Hepatocyte (in vitro differentiated cells): ENCODE data around the gene HOXD3. TPM values are rescaled to one million over a fixed set of nuclear protein-coding genes. Genes with fewer than 3 reads are reported as not detected.
A peak's percentile ranks its signal among the peaks of the same experiment; 100 is the strongest.

Experiments
- DNase-seq: peaks from one replicate; pipeline ENCODE4 v3.0.0-alpha.2; 2016; ENCODE audit warnings: low spot score
- H2AFZ ChIP-seq: fragments of 200-600 bp; sonication (generic); 2 replicates; pipeline ENCODE4 v1.6.0; 2016; ENCODE audit warnings: antibody characterized with exemption, mild to moderate bottlenecking
- H3K27ac ChIP-seq: fragments of 200-600 bp; sonication (generic); 2 replicates; pipeline ENCODE4 v1.5.1; 2016; ENCODE audit warnings: mild to moderate bottlenecking
- H3K27me3 ChIP-seq: fragments of 200-600 bp; sonication (generic); 2 replicates; pipeline ENCODE4 v1.6.1; 2016
- H3K36me3 ChIP-seq: fragments of 200-600 bp; sonication (generic); replicated peaks from 2 replicates; pipeline ENCODE4 v1.5.1; 2016; ENCODE audit warnings: low read depth; ENCODE audit not compliant: insufficient read depth
- H3K4me1 ChIP-seq: fragments of 200-600 bp; sonication (generic); 2 replicates; pipeline ENCODE4 v1.5.1; 2016; ENCODE audit warnings: mild to moderate bottlenecking, moderate library complexity; ENCODE audit not compliant: insufficient read depth
- H3K4me2 ChIP-seq: fragments of 200-600 bp; sonication (generic); 2 replicates; pipeline ENCODE4 v1.6.0; 2016
- H3K4me3 ChIP-seq: fragments of 200-600 bp; sonication (generic); 2 replicates; pipeline ENCODE4 v1.5.1; 2016; ENCODE audit warnings: mild to moderate bottlenecking
- H3K79me2 ChIP-seq: fragments of 200-600 bp; sonication (generic); 2 replicates; pipeline ENCODE4 v1.6.0; 2017; ENCODE audit warnings: mild to moderate bottlenecking
- H3K9me2 ChIP-seq: fragments of 200-600 bp; sonication (generic); replicated peaks from 2 replicates; pipeline ENCODE4 v1.6.0; 2017; ENCODE audit warnings: mild to moderate bottlenecking; ENCODE audit not compliant: insufficient read depth
- H3K9me3 ChIP-seq: fragments of 200-600 bp; sonication (generic); 2 replicates; pipeline ENCODE4 v1.5.1; 2016; ENCODE audit warnings: low read depth, mild to moderate bottlenecking
- H4K20me1 ChIP-seq: fragments of 200-600 bp; sonication (generic); 2 replicates; pipeline ENCODE4 v1.6.0; 2016; ENCODE audit warnings: mild to moderate bottlenecking; ENCODE audit not compliant: insufficient read depth, poor library complexity, severe bottlenecking
- CTCF ChIP-seq: fragments of 200-600 bp; sonication (generic); IDR thresholded peaks from 2 replicates; pipeline ENCODE4 v1.5.1; 2016; ENCODE audit warnings: antibody characterized with exemption, mild to moderate bottlenecking; ENCODE audit not compliant: poor library complexity
- EZH2 ChIP-seq: fragments of 200-600 bp; sonication (generic); IDR thresholded peaks from 2 replicates; pipeline ENCODE4 v1.6.1; 2016; ENCODE audit warnings: antibody characterized with exemption, mild to moderate bottlenecking, borderline replicate concordance
- EZH2phosphoT487 ChIP-seq: fragments of 200-600 bp; sonication (generic); IDR thresholded peaks from one replicate; pipeline ENCODE4 v1.6.1; 2018; ENCODE audit warnings: antibody characterized with exemption, mild to moderate bottlenecking, low read depth, moderate library complexity; ENCODE audit not compliant: unreplicated experiment, severe bottlenecking
- WGBS: methylation state at CpG from one replicate; pipeline ENCODE4 v1.1.6; 2016; ENCODE audit warnings: low lambda C conversion rate; ENCODE audit errors: missing lambda C conversion rate; 5-methylcytosine and 5-hydroxymethylcytosine counted together
- microRNA counts: library from miRNA; unstranded; fragments of <30 nt; microRNA quantifications from one replicate; lab custom pipeline; 2017
- microRNA-seq: library from miRNA; unstranded; fragments of <30 nt; microRNA quantifications from one replicate; pipeline ENCODE4, GENCODE V29; 2017
- polyA plus RNA-seq: library from polyadenylated mRNA; unstranded; fragments of >200 nt; fragmentation: Nextera tagmentation; extraction: Ambion mirVana; gene quantifications from 2 replicates; pipeline ENCODE4 v1.2.1, GENCODE V29; 2016
- small RNA-seq: library from RNA; depleted of rRNA; stranded (forward); fragments of <200 nt; gene quantifications from one replicate; pipeline ENCODE3, GENCODE V24; 2014
- total RNA-seq: library from RNA; depleted of rRNA; stranded (reverse); fragments of >200 nt; gene quantifications from 2 replicates; pipeline ENCODE4 v1.2.3, GENCODE V29; 2014

HOXD3 gene
- total and polyA plus RNA-seq, 2 experiments from 2014 or later, result 0.13 TPM; not detected in 1

GRCh38 chr2:176213406-176213805, 56.3 kb downstream of the HOXD3 start:
- H3K27me3 ChIP-seq, result peaks cover 20% of the 10 kb centered on the region
- WGBS, result 81% methylated on average over 1 of the region's 1 CpG
- TF ChIP-seq EZH2phosphoT487 (no peak), CTCF (no peak), EZH2 (no peak)

More at GRCh38 chr2:176213406-176213805, 56.3 kb downstream of the HOXD3 start:
- no peaks in the 10 kb centered on the region for H3K79me2 ChIP-seq
- H3K9me3 ChIP-seq, result no peaks in the 10 kb centered on the region
- DNase-seq, result no peak
- H4K20me1 ChIP-seq, result no peaks in the 10 kb centered on the region
- no peak overlapping the region for H3K4me3 ChIP-seq
- no peak overlapping the region for H2AFZ ChIP-seq
- H3K36me3 ChIP-seq, result no peaks in the 10 kb centered on the region
- H3K9me2 ChIP-seq, result no peaks in the 10 kb centered on the region
- no peaks in the 10 kb centered on the region for H3K4me1 ChIP-seq
- H3K27ac ChIP-seq, result no peak overlapping the region
- H3K4me2 ChIP-seq, result no peak overlapping the region

MicroRNA genes within 50 kb of the gene (microRNA counts, 767-probe panel; counts per million panel counts)
- not detected for microRNA hsa-miR-10b-5p (lab: Ali Mortazavi, UCI)

Small RNA genes lying within 50 kb of the gene (microRNA-seq; reads per million reads assigned to microRNA genes)
- 2,080 reads per million, percentile 84 among the genes with 10 or more reads in this experiment for gene MIR10B

Small RNA genes lying within 50 kb of the gene (small RNA-seq; reads per million reads assigned to genes)
- 9,548 reads per million, percentile 100 among the genes with 10 or more reads in this experiment for gene MIR10B

Other genes starting within 250 kb of the HOXD3 start
- gene LNPK, start 155.0 kb upstream of the HOXD3 start, total RNA-seq, result 48.5 and 49.2 TPM in 2 replicates
- 11.7 and 15.4 TPM in 2 replicates for gene LNPK, start 155.0 kb upstream of the HOXD3 start, polyA plus RNA-seq
- 3.5 and 3.7 TPM in 2 replicates for gene EVX2, start 73.3 kb upstream of the HOXD3 start, total RNA-seq
- 1.3 and 1.7 TPM in 2 replicates for gene EVX2, start 73.3 kb upstream of the HOXD3 start, polyA plus RNA-seq
- gene HOXD13, start 64.6 kb upstream of the HOXD3 start, total RNA-seq, result 33.9 and 37.2 TPM in 2 replicates
- gene HOXD13, start 64.6 kb upstream of the HOXD3 start, polyA plus RNA-seq, result 19.3 and 24.7 TPM in 2 replicates
- 17.9 and 29.0 TPM in 2 replicates for gene HOXD12, start 57.5 kb upstream of the HOXD3 start, total RNA-seq
- gene HOXD12, start 57.5 kb upstream of the HOXD3 start, polyA plus RNA-seq, result 3.1 and 3.3 TPM in 2 replicates
- gene HOXD11, start 50.0 kb upstream of the HOXD3 start, total RNA-seq, result 5.7 and 6.3 TPM in 2 replicates
- gene HOXD11, start 50.0 kb upstream of the HOXD3 start, polyA plus RNA-seq, result 9.9 and 11.5 TPM in 2 replicates
- gene HOXD10, start 40.5 kb upstream of the HOXD3 start, total RNA-seq, result 8.5 and 11.7 TPM in 2 replicates
- gene HOXD10, start 40.5 kb upstream of the HOXD3 start, polyA plus RNA-seq, result 5.1 and 9.9 TPM in 2 replicates
- gene HOXD9, start 34.6 kb upstream of the HOXD3 start, total RNA-seq, result 2.4 and 2.9 TPM in 2 replicates
- gene HOXD9, start 34.6 kb upstream of the HOXD3 start, polyA plus RNA-seq, result 3.0 and 4.7 TPM in 2 replicates
- 1.3 TPM in 2 replicates for gene HOXD8, start 27.6 kb upstream of the HOXD3 start, total RNA-seq
- 0.77 TPM in 1 of 2 replicates, not detected in the other for gene HOXD8, start 27.6 kb upstream of the HOXD3 start, polyA plus RNA-seq
- 0.40 and 0.70 TPM in 2 replicates for gene HOXD4, start 5.8 kb upstream of the HOXD3 start, total RNA-seq
- gene HOXD4, start 5.8 kb upstream of the HOXD3 start, polyA plus RNA-seq, result 0.13 TPM in 1 of 2 replicates, not detected in the other
- not detected in 2 replicates for gene HOXD1, start 31.4 kb downstream of the HOXD3 start, total RNA-seq
- not detected in 2 replicates for gene HOXD1, start 31.4 kb downstream of the HOXD3 start, polyA plus RNA-seq
- gene MTX2, start 112.1 kb downstream of the HOXD3 start, total RNA-seq, result 38.6 and 42.5 TPM in 2 replicates
- 54.8 and 61.5 TPM in 2 replicates for gene MTX2, start 112.1 kb downstream of the HOXD3 start, polyA plus RNA-seq